Body of pancreas (tissue), 4 donors: ENCODE results near the gene RPL18A.

Experiments
- POLR2A ChIP-seq, 3 donors: fragments of 450-650 bp; IDR thresholded peaks; one replicate each; pipeline ENCODE4 v1.6.1; 2016; ENCODE audit warnings: antibody characterized with exemption in 3 of 3, mild to moderate bottlenecking in 2 of 3
- TF ChIP-seq, protein P1 (sequence below), 7 experiments: fragments of 450-650 bp in 4 of 7; fragments of 200-600 bp in 3 of 7; sonication (generic) in 3 of 7; IDR thresholded peaks; one replicate each; pipeline ENCODE4 v1.5.1; 2016 to 2019; ENCODE audit warnings: antibody characterized with exemption in 7 of 7

GRCh38 chr19:17811681-17812080 lies 48.0 kb upstream of the RPL18A start:
- TF ChIP-seq POLR2A (IDR thresholded peaks at IDR 0.05) = no peak
- TF ChIP-seq, protein P1, sequence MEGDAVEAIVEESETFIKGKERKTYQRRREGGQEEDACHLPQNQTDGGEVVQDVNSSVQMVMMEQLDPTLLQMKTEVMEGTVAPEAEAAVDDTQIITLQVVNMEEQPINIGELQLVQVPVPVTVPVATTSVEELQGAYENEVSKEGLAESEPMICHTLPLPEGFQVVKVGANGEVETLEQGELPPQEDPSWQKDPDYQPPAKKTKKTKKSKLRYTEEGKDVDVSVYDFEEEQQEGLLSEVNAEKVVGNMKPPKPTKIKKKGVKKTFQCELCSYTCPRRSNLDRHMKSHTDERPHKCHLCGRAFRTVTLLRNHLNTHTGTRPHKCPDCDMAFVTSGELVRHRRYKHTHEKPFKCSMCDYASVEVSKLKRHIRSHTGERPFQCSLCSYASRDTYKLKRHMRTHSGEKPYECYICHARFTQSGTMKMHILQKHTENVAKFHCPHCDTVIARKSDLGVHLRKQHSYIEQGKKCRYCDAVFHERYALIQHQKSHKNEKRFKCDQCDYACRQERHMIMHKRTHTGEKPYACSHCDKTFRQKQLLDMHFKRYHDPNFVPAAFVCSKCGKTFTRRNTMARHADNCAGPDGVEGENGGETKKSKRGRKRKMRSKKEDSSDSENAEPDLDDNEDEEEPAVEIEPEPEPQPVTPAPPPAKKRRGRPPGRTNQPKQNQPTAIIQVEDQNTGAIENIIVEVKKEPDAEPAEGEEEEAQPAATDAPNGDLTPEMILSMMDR (IDR thresholded peaks at IDR 0.05) = no peak
